H9 (cell line): Measurements from ENCODE around the gene MED15. TPM values are rescaled to one million over a fixed set of nuclear protein-coding genes. Genes with fewer than 3 reads are reported as not detected.

ENCODE experiments used
- DNase-seq: peaks from one replicate; pipeline ENCODE4 v3.0.0-alpha.2; 2017
- H2AFZ ChIP-seq: one replicate; pipeline ENCODE4 v1.6.1; 2013; ENCODE audit warnings: mild to moderate bottlenecking, low read length, control low read depth, moderate library complexity
- H2AK5ac ChIP-seq: 2 replicates; pipeline ENCODE4 v1.6.1; 2013; ENCODE audit warnings: low read length, control low read depth, mixed read lengths; ENCODE audit not compliant: insufficient read length
- H2BK120ac ChIP-seq: one replicate; pipeline ENCODE4 v1.6.1; 2013; ENCODE audit warnings: low read depth, mild to moderate bottlenecking, low read length, control low read depth, inconsistent platforms; ENCODE audit not compliant: poor library complexity, severe bottlenecking
- H2BK12ac ChIP-seq: 2 replicates; pipeline ENCODE4 v1.6.1; 2013; ENCODE audit warnings: low read length, control low read depth, mixed read lengths, low read depth; ENCODE audit not compliant: insufficient read length
- H2BK15ac ChIP-seq: 2 replicates; pipeline ENCODE4 v1.6.1; 2013; ENCODE audit warnings: low read depth, low read length, control low read depth
- H2BK20ac ChIP-seq: one replicate; pipeline ENCODE4 v1.6.1; 2013; ENCODE audit warnings: low read depth, mild to moderate bottlenecking, low read length, control low read depth, inconsistent platforms; ENCODE audit not compliant: poor library complexity, severe bottlenecking
- H2BK5ac ChIP-seq: 2 replicates; pipeline ENCODE4 v1.6.1; 2013; ENCODE audit warnings: low read length, control low read depth, mixed read lengths; ENCODE audit not compliant: insufficient read length
- H3K14ac ChIP-seq: 2 replicates; pipeline ENCODE4 v1.6.1; 2013; ENCODE audit warnings: low read length, control low read depth; ENCODE audit not compliant: insufficient read depth
- H3K18ac ChIP-seq: 2 replicates; pipeline ENCODE4 v1.6.1; 2013; ENCODE audit warnings: low read depth, mild to moderate bottlenecking, mixed read lengths, low read length, control low read depth; ENCODE audit not compliant: insufficient read length
- H3K23ac ChIP-seq: 2 replicates; pipeline ENCODE4 v1.6.1; 2013; ENCODE audit warnings: low read length, control low read depth, mixed read lengths, low read depth; ENCODE audit not compliant: insufficient read length
- H3K23me2 ChIP-seq: 2 replicates; pipeline ENCODE4 v1.6.1; 2013; ENCODE audit warnings: low read depth, mild to moderate bottlenecking, mixed read lengths, low read length, control low read depth; ENCODE audit not compliant: insufficient read length, poor library complexity, severe bottlenecking
- H3K27ac ChIP-seq: 2 replicates; pipeline ENCODE4 v1.5.1; 2013; ENCODE audit warnings: low read length, control low read depth, mixed read lengths, low read depth; ENCODE audit not compliant: insufficient read length
- H3K27me3 ChIP-seq: 2 replicates; pipeline ENCODE4 v1.6.1; 2013; ENCODE audit warnings: low read length, control low read depth, inconsistent platforms; ENCODE audit not compliant: insufficient read depth
- H3K4ac ChIP-seq: 2 replicates; pipeline ENCODE4 v1.6.1; 2013; ENCODE audit warnings: low read depth, mild to moderate bottlenecking, control low read depth, inconsistent platforms, low read length, moderate library complexity
- H3K4me1 ChIP-seq: 2 replicates; pipeline ENCODE4 v1.6.1; 2013; ENCODE audit warnings: low read length, control low read depth, inconsistent platforms; ENCODE audit not compliant: insufficient read depth
- H3K4me2 ChIP-seq: 2 replicates; pipeline ENCODE4 v1.6.1; 2013; ENCODE audit warnings: low read length, control low read depth, mixed read lengths; ENCODE audit not compliant: insufficient read length, insufficient read depth
- H3K56ac ChIP-seq: 2 replicates; pipeline ENCODE4 v1.6.1; 2013; ENCODE audit warnings: low read depth, mild to moderate bottlenecking, mixed read lengths, low read length, control low read depth; ENCODE audit not compliant: insufficient read length
- H3K79me1 ChIP-seq: 2 replicates; pipeline ENCODE4 v1.6.1; 2013; ENCODE audit warnings: low read depth, mild to moderate bottlenecking, moderate library complexity, low read length, control low read depth, inconsistent platforms; ENCODE audit not compliant: insufficient read depth, poor library complexity, severe bottlenecking
- H3K79me2 ChIP-seq: 2 replicates; pipeline ENCODE4 v1.6.1; 2013; ENCODE audit warnings: low read length, control low read depth, inconsistent platforms; ENCODE audit not compliant: insufficient read depth
- H3K9ac ChIP-seq: 2 replicates; pipeline ENCODE4 v1.6.1; 2013; ENCODE audit warnings: low read length, control low read depth, mixed read lengths; ENCODE audit not compliant: insufficient read length; ENCODE audit errors: extremely low read depth
- H3K9me3 ChIP-seq: one replicate; pipeline ENCODE4 v1.6.1; 2013; ENCODE audit warnings: low read depth, low read length, inconsistent platforms; ENCODE audit not compliant: control insufficient read depth
- H3T11ph ChIP-seq: one replicate; pipeline ENCODE4 v1.6.1; 2013; ENCODE audit warnings: mild to moderate bottlenecking, low read length, control low read depth, inconsistent platforms
- H4K20me1 ChIP-seq: one replicate; pipeline ENCODE4 v1.6.1; 2013; ENCODE audit not compliant: control insufficient read depth, insufficient read length, insufficient read depth
- H4K5ac ChIP-seq: 2 replicates; pipeline ENCODE4 v1.6.1; 2013; ENCODE audit warnings: low read depth, mild to moderate bottlenecking, mixed read lengths, low read length, control low read depth; ENCODE audit not compliant: insufficient read length
- H4K8ac ChIP-seq: replicated peaks from 2 replicates; pipeline ENCODE4 v1.6.1; 2013; ENCODE audit warnings: low read length, control low read depth, mixed read lengths, low read depth; ENCODE audit not compliant: insufficient read length
- H4K91ac ChIP-seq: 2 replicates; pipeline ENCODE4 v1.6.1; 2013; ENCODE audit warnings: low read depth, mild to moderate bottlenecking, moderate library complexity, mixed read lengths, low read length, control low read depth; ENCODE audit not compliant: insufficient read length
- H3K27ac Mint-ChIP-seq, 3 experiments: 2 replicates in 2 of 3; 3 replicates in 1 of 3; pipeline ENCODE4 v1.8.0; 2020 to 2021; ENCODE audit warnings: mixed read lengths in 3 of 3, mild to moderate bottlenecking in 1 of 3, moderate library complexity in 1 of 3
- H3K27me3 Mint-ChIP-seq: 2 replicates; pipeline ENCODE4 v1.8.0; 2021; ENCODE audit warnings: low read depth, mild to moderate bottlenecking, moderate library complexity, mixed read lengths
- H3K36me3 Mint-ChIP-seq, 3 experiments: 2 replicates in 2 of 3; 3 replicates in 1 of 3; pipeline ENCODE4 v1.8.0; 2020 to 2021; ENCODE audit warnings: low read depth in 3 of 3, mixed read lengths in 3 of 3; ENCODE audit not compliant: insufficient read depth in 1 of 3
- H3K4me1 Mint-ChIP-seq, 2 experiments: 2 replicates each; pipeline ENCODE4 v1.8.0; 2020; ENCODE audit warnings: mixed read lengths in 2 of 2
- H3K4me3 Mint-ChIP-seq, 2 experiments: 2 replicates in 1 of 2; 3 replicates in 1 of 2; pipeline ENCODE4 v1.8.0; 2020 to 2021; ENCODE audit warnings: mild to moderate bottlenecking in 2 of 2, mixed read lengths in 2 of 2, moderate library complexity in 1 of 2
- H3K9me3 Mint-ChIP-seq, 2 experiments: 2 replicates in 1 of 2; 3 replicates in 1 of 2; pipeline ENCODE4 v1.8.0; 2020; ENCODE audit warnings: mild to moderate bottlenecking in 2 of 2, mixed read lengths in 2 of 2, moderate library complexity in 1 of 2
- total RNA-seq: library from RNA; stranded (reverse); gene quantifications from 2 replicates; pipeline ENCODE4 v1.2.1, GENCODE V29; 2021
- TF ChIP-seq, protein P1 (sequence below): fragments of 200-600 bp; sonication (generic); conservative IDR thresholded peaks from 3 replicates; pipeline ENCODE4 v1.8.0; 2021; ENCODE audit warnings: antibody characterized with exemption, mild to moderate bottlenecking

Gene MED15
- total RNA-seq, 1 experiment from 2014 or later, result 47.4 TPM

- Histone ChIP-seq H3K79me1 (peaks cover 2% of the 10 kb centered on the region), H3K9me3 (no peaks in the 10 kb centered on the region), H3K23me2 (no peaks in the 10 kb centered on the region), H4K8ac (no peak overlapping the region), H3T11ph (no peak overlapping the region), H2BK15ac (no peak overlapping the region), H3K79me2 (no peaks in the 10 kb centered on the region), H2AFZ (no peak overlapping the region), H3K27ac (no peak overlapping the region), H2BK120ac (no peak overlapping the region), H3K56ac (no peak overlapping the region), H3K9ac (no peak overlapping the region), H4K20me1 (peaks cover 2% of the 10 kb centered on the region), H3K4ac (no peak overlapping the region), H3K14ac (no peak overlapping the region), H4K91ac (no peak overlapping the region), H3K27me3 (no peaks in the 10 kb centered on the region), H2AK5ac (no peak overlapping the region), H2BK12ac (no peak overlapping the region), H3K18ac (no peak overlapping the region), H3K4me2 (no peak overlapping the region), H3K23ac (no peak overlapping the region), H2BK20ac (no peak overlapping the region), H2BK5ac (no peak overlapping the region), H4K5ac (no peak overlapping the region), H3K4me1 (0 out of 2 replicates have a peak, but pooled peaks cover 2% of the 10 kb centered on the region)
- Mint-ChIP-seq H3K36me3 (peaks cover 22 to 35% (median 27%) of the 10 kb centered on the region in 3 experiments), H3K9me3 (no peaks in the 10 kb centered on the region; a peak in 1 of 5 replicates), H3K27me3 (no peaks in the 10 kb centered on the region), H3K4me1 (peaks cover 26 to 36% of the 10 kb centered on the region in 2 experiments), H3K4me3 (no peak overlapping the region), H3K27ac (no peak overlapping the region)
- TF ChIP-seq, protein P1, sequence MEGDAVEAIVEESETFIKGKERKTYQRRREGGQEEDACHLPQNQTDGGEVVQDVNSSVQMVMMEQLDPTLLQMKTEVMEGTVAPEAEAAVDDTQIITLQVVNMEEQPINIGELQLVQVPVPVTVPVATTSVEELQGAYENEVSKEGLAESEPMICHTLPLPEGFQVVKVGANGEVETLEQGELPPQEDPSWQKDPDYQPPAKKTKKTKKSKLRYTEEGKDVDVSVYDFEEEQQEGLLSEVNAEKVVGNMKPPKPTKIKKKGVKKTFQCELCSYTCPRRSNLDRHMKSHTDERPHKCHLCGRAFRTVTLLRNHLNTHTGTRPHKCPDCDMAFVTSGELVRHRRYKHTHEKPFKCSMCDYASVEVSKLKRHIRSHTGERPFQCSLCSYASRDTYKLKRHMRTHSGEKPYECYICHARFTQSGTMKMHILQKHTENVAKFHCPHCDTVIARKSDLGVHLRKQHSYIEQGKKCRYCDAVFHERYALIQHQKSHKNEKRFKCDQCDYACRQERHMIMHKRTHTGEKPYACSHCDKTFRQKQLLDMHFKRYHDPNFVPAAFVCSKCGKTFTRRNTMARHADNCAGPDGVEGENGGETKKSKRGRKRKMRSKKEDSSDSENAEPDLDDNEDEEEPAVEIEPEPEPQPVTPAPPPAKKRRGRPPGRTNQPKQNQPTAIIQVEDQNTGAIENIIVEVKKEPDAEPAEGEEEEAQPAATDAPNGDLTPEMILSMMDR, result no peak
- no peak for DNase-seq
Measured at GRCh38 chr22:20547029-20547428, 39.6 kb downstream of the MED15 start.
